ENCODE measurements around the gene NPAT. TPM values are rescaled to one million over a fixed set of nuclear protein-coding genes. Genes with fewer than 3 reads are reported as not detected.
A peak's percentile ranks its signal among the peaks of the same experiment; 100 is the strongest.

NPAT gene
- total RNA-seq, 2 experiments from 2014 or later = 25.4 to 28.9 TPM

GRCh38 chr11:108246885-108247284 lies 24.4 kb upstream of the NPAT start:
- DNase-seq (no peak), ATAC-seq (ENCODE audit: poor library complexity) (no peak)
- Histone ChIP-seq H3K4me1 (ENCODE audit: insufficient read depth, low read length) (peaks cover 33% of the 10 kb centered on the region), H3K36me3 (ENCODE audit: insufficient read depth, low read length) (peaks cover 70% of the 10 kb centered on the region), H3K27ac (ENCODE audit: low read depth in 1 of 2, low read length in 2 of 2) (peak overlapping the region; percentile 9 to 35), H3K9me3 (ENCODE audit: control insufficient read depth in 1 of 2, insufficient read depth in 1 of 2, low read length in 2 of 2) (no peaks in the 10 kb centered on the region), H3K27me3 (ENCODE audit: control insufficient read depth in 1 of 2, insufficient read depth in 2 of 2, low read length in 2 of 2) (no peaks in the 10 kb centered on the region), H3K4me3 (ENCODE audit: low read length) (no peak overlapping the region)
- TF ChIP-seq CTCF (IDR thresholded peaks at IDR 0.05) = no peak
- Mint-ChIP-seq H3K4me1 (ENCODE audit: low read depth) (peaks cover 86% of the 10 kb centered on the region), H3K9me3 (no peaks in the 10 kb centered on the region), H3K4me3 (peak overlapping the region; percentile 38), H3K27me3 (no peaks in the 10 kb centered on the region), H3K36me3 (ENCODE audit: low read depth) (peaks cover 89% of the 10 kb centered on the region), H3K27ac (no peak overlapping the region)
- CTCF ChIA-PET = interaction anchor here (0.8 to 1.5 kb wide), 2 partner anchors 21 to 24 kb away, joined by 3 to 4 read pairs; partner anchors contain the start of genes ATM and NPAT
- intact Hi-C loops (cut with DNase I, micrococcal nuclease) = no loop called here
- POLR2A ChIA-PET = interaction anchor here (2.2 to 4.2 kb wide), 4 partner anchors 10 to 24 kb away, joined by 8 to 40 read pairs (median 19); partner anchors contain the start of genes ATM and NPAT

DNA sequence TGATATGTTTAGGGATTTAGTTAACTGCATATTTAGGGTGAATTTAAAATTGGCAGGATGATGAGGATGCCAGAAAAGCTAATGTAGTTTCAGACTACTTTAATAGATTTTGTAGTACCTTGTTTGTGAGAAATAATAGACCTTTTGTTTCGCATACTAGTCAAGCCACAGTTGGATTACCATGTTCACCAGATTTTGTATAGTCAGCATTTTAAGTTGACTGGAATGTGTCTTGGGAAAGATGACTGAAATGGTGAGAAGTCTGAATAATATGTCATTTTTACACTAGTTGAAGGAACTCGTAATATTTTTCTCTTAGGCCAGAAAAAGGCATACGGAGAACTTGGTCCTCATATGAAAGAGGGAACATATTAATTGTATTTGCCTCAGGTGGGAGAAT lies 23.9 kb upstream of the NPAT start:
- intact Hi-C loops (cut with DNase I, micrococcal nuclease) = no loop called here
- Histone ChIP-seq H3K4me3 (ENCODE audit: low read length) (no peak overlapping the region), H3K27ac (ENCODE audit: low read depth in 1 of 2, low read length in 2 of 2) (peak overlapping the region; percentile 9 to 35), H3K9me3 (ENCODE audit: control insufficient read depth in 1 of 2, insufficient read depth in 1 of 2, low read length in 2 of 2) (no peaks in the 10 kb centered on the region), H3K4me1 (ENCODE audit: insufficient read depth, low read length) (peaks cover 37% of the 10 kb centered on the region), H3K27me3 (ENCODE audit: control insufficient read depth in 1 of 2, insufficient read depth in 2 of 2, low read length in 2 of 2) (no peaks in the 10 kb centered on the region), H3K36me3 (ENCODE audit: insufficient read depth, low read length) (peaks cover 64% of the 10 kb centered on the region)
- CTCF ChIA-PET = interaction anchor here (1.5 kb wide), 1 partner anchor 22 kb away, joined by 3 read pairs; no protein-coding TSS in a partner anchor
- Mint-ChIP-seq H3K9me3 (no peaks in the 10 kb centered on the region), H3K27me3 (no peaks in the 10 kb centered on the region), H3K27ac (no peak overlapping the region), H3K36me3 (ENCODE audit: low read depth) (peaks cover 89% of the 10 kb centered on the region), H3K4me1 (ENCODE audit: low read depth) (peaks cover 86% of the 10 kb centered on the region), H3K4me3 (peak overlapping the region; percentile 38)
- TF ChIP-seq CTCF (IDR thresholded peaks at IDR 0.05) = no peak
- POLR2A ChIA-PET = interaction anchor here (1.2 to 4.2 kb wide), 5 partner anchors 9 to 27 kb away, joined by 4 to 40 read pairs (median 13); partner anchors contain the start of genes ATM and NPAT
- DNase-seq (no peak), ATAC-seq (ENCODE audit: poor library complexity) (no peak)

DNA sequence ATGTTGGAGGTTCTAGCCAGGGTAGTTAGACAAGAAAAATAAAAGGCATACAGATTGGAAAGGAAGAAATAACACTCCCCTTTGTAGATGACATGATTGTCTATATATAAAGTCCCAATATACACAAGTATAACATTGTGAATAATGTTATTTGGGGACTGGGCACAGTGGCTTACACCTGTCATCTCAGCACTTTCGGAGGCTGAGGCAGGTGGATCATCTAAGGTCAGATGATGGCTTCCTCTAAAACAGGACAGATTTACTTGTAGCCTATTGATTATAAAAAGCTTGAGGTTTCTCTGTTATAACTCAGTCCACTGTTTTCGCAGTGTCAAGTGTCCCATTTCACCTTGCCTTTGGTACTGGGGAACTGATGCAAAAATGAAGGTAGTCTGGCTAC lies 20.0 kb upstream of the NPAT start:
- no peak for TF ChIP-seq CTCF (IDR thresholded peaks at IDR 0.05)
- H3K27ac ChIP-seq (ENCODE audit: low read depth in 1 of 2, low read length in 2 of 2) = peak overlapping the region; percentile 50 to 69
- Mint-ChIP-seq H3K9me3 (no peaks in the 10 kb centered on the region), H3K36me3 (ENCODE audit: low read depth) (peaks cover 77% of the 10 kb centered on the region), H3K4me3 (peak overlapping the region; percentile 62), H3K27ac (no peak overlapping the region), H3K4me1 (ENCODE audit: low read depth) (peaks cover 88% of the 10 kb centered on the region), H3K27me3 (no peaks in the 10 kb centered on the region)
- no peak for DNase-seq
- peaks cover 39% of the 10 kb centered on the region for H3K36me3 ChIP-seq (ENCODE audit: insufficient read depth, low read length)
- no peaks in the 10 kb centered on the region for H3K27me3 ChIP-seq (ENCODE audit: control insufficient read depth in 1 of 2, insufficient read depth in 2 of 2, low read length in 2 of 2)
- intact Hi-C loops (cut with DNase I, micrococcal nuclease) = no loop called here
- CTCF ChIA-PET = interaction anchor here (1.1 to 2.6 kb wide), 2 partner anchors 16 to 20 kb away, joined by 4 to 22 read pairs; partner anchors contain the start of genes ATM and NPAT
- ATAC-seq (ENCODE audit: poor library complexity) = no peak
- POLR2A ChIA-PET = interaction anchor here (1.1 to 8.7 kb wide), 2 partner anchors 9 to 17 kb away, joined by 3 to 773 read pairs; partner anchors contain the start of genes ATM and NPAT
- H3K4me1 ChIP-seq (ENCODE audit: insufficient read depth, low read length) = peaks cover 57% of the 10 kb centered on the region
- H3K9me3 ChIP-seq (ENCODE audit: control insufficient read depth in 1 of 2, insufficient read depth in 1 of 2, low read length in 2 of 2) = no peaks in the 10 kb centered on the region
- no peak overlapping the region for H3K4me3 ChIP-seq (ENCODE audit: low read length)

Measured in CD4-positive, alpha-beta T cell (primary cell).